BJ (cell line): Measurements from ENCODE around the gene RYR3. TPM values are rescaled to one million over a fixed set of nuclear protein-coding genes. Genes with fewer than 3 reads are reported as not detected.
"Not testable (repeated sequence)": the region's sequence is repeated elsewhere in the genome, so short reads cannot be mapped to it uniquely, and the experiment has no call there.

Source experiments
- CTCF ChIA-PET: fragments of 350-600 bp; formaldehyde crosslinking; extraction: SDS; loops from one replicate; lab custom pipeline; 2021; ENCODE audit warnings: antibody characterized with exemption, inconsistent platforms; lab: Yijun Ruan, JAX
- POLR2A ChIA-PET: fragments of 300-600 bp; sonication (Branson Sonifier 250); formaldehyde crosslinking; extraction: SDS; loops from one replicate; lab custom pipeline; 2021; ENCODE audit warnings: antibody characterized with exemption; lab: Charles Lee
- DNase-seq: peaks from one replicate; pipeline ENCODE4 v3.0.0-alpha.2; 2011; ENCODE audit warnings: low read depth
- H3K27me3 ChIP-seq: 2 replicates; pipeline ENCODE4 v1.6.0; 2011; ENCODE audit warnings: low read length; ENCODE audit not compliant: control insufficient read depth, insufficient read depth
- H3K36me3 ChIP-seq: 2 replicates; pipeline ENCODE4 v1.5.1; 2011; ENCODE audit warnings: low read length; ENCODE audit not compliant: control insufficient read depth, insufficient read depth
- H3K4me3 ChIP-seq: 2 replicates; pipeline ENCODE4 v1.5.1; 2011; ENCODE audit warnings: low read depth, mild to moderate bottlenecking, control low read depth, low read length
- polyA plus RNA-seq: library from polyadenylated mRNA; depleted of rRNA; stranded (reverse); fragments of >200 nt; gene quantifications from 2 replicates; pipeline ENCODE4 v1.2.3, GENCODE V29; 2011
- TF ChIP-seq, protein P1 (sequence below): IDR thresholded peaks from 2 replicates; pipeline ENCODE4 v1.5.1; 2011; ENCODE audit warnings: low read depth, mild to moderate bottlenecking, control low read depth, inconsistent platforms, low read length, moderate library complexity; ENCODE audit not compliant: insufficient read depth

RYR3 gene
- polyA plus RNA-seq, 1 experiment = not detected

GRCh38 chr15:33810806-33811205 lies 500.0 kb downstream of the RYR3 start:
- POLR2A ChIA-PET = interaction anchor here (0.7 kb wide), 1 partner anchor 14 kb away, joined by 8 read pairs; no protein-coding TSS in a partner anchor

GRCh38 chr15:33813891-33814290 lies 503.1 kb downstream of the RYR3 start:
- TF ChIP-seq, protein P1, sequence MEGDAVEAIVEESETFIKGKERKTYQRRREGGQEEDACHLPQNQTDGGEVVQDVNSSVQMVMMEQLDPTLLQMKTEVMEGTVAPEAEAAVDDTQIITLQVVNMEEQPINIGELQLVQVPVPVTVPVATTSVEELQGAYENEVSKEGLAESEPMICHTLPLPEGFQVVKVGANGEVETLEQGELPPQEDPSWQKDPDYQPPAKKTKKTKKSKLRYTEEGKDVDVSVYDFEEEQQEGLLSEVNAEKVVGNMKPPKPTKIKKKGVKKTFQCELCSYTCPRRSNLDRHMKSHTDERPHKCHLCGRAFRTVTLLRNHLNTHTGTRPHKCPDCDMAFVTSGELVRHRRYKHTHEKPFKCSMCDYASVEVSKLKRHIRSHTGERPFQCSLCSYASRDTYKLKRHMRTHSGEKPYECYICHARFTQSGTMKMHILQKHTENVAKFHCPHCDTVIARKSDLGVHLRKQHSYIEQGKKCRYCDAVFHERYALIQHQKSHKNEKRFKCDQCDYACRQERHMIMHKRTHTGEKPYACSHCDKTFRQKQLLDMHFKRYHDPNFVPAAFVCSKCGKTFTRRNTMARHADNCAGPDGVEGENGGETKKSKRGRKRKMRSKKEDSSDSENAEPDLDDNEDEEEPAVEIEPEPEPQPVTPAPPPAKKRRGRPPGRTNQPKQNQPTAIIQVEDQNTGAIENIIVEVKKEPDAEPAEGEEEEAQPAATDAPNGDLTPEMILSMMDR = no peak
- POLR2A ChIA-PET = no interaction called here
- no peak for DNase-seq
- no peaks in the 10 kb centered on the region for H3K36me3 ChIP-seq
- no peak overlapping the region for H3K4me3 ChIP-seq
- no peaks in the 10 kb centered on the region; the same call in none of the 2 replicates for H3K27me3 ChIP-seq
- CTCF ChIA-PET = interaction anchor here (1.2 kb wide), 1 partner anchor 9 kb away, joined by 3 read pairs; no protein-coding TSS in a partner anchor

More at GRCh38 chr15:33810806-33811205, 500.0 kb downstream of the RYR3 start:
- Histone ChIP-seq H3K27me3 (no peaks in the 10 kb centered on the region), H3K4me3 (no peak overlapping the region), H3K36me3 (no peaks in the 10 kb centered on the region)
- CTCF ChIA-PET = no interaction called here
- TF ChIP-seq, protein P1 = no peak
- DNase-seq = no peak

- CTCF ChIA-PET, H3K36me3 ChIP-seq, POLR2A ChIA-PET, DNase-seq, H3K4me3 ChIP-seq, H3K27me3 ChIP-seq: not testable (repeated sequence)
Observed at GRCh38 chr15:33819499-33819898, 508.7 kb downstream of the RYR3 start.

DNA sequence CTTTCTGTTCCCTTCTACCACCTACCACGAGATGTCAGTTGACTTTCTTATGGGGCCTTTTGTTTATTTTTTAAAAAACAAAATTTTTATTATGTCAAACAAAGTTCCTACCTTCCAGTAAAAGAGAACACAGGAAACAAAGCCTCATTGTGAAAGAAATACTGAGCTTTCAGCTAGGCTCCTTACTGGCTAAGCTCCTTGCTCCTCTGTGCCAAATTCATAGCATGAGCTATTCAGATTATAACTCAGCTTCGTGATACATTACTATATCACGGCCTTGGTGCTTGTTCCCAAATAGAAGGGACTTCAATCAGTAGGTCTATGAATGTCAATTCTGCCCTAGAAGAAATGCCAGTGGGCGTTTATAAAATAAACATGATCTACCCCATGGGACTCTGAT lies 511.7 kb downstream of the RYR3 start:
- H3K36me3 ChIP-seq = no peaks in the 10 kb centered on the region
- DNase-seq = no peak
- TF ChIP-seq, protein P1 = no peak
- H3K4me3 ChIP-seq = no peak overlapping the region
- ChIA-PET CTCF (interaction anchor here (1.1 kb wide), 1 partner anchor 8 kb away, joined by 3 read pairs; no protein-coding TSS in a partner anchor), POLR2A (no interaction called here)
- H3K27me3 ChIP-seq = peaks cover 6% of the 10 kb centered on the region; the same call in 1 of the 2 replicates

DNA sequence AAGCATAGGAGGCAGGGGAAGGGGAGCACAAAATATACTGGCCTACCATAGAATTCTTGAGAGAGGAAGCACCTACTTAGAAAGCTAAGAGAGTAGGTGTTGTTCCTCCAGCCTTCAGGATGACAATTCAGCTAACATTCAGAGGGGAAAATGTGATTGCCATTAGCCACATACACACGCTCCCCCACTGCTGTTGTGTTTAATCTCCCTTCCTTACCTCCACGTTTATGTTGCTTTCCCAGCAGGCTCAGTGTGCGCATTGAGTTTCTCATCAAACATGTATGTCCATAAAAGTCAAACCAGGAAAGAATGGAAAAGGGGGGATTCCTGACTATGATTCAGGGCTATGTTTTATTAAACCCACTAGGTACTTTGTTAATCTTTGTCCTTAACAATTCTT lies 512.4 kb downstream of the RYR3 start:
- H3K27me3 ChIP-seq = peaks cover 6% of the 10 kb centered on the region; the same call in 1 of the 2 replicates
- DNase-seq = no peak
- POLR2A ChIA-PET = no interaction called here
- CTCF ChIA-PET = interaction anchor here (1.1 kb wide), 1 partner anchor 9 kb away, joined by 3 read pairs; no protein-coding TSS in a partner anchor
- no peak overlapping the region for H3K4me3 ChIP-seq
- TF ChIP-seq, protein P1 = no peak
- no peaks in the 10 kb centered on the region for H3K36me3 ChIP-seq

DNA sequence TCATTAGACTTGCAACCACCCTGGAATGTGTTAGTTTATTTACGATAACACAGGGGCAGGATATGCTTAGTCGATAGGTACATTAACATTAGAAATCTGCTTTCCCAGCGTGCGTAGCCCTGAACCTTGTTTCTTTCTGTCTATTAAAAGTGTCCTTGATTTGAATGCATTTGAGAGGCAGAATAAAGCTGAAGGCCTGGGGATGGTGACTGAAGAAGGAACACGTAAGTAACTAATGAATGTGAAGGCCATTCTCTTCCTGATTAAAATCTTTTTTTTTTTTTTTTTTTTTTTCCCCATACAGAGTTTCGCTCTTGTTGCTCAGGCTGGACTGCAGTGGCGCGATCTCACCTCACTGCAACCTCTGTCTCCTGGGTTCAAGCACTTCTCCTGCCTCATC lies 514.7 kb downstream of the RYR3 start:
- POLR2A ChIA-PET = no interaction called here
- DNase-seq = no peak
- Histone ChIP-seq H3K27me3 (peaks cover 6% of the 10 kb centered on the region; the same call in 1 of the 2 replicates), H3K36me3 (no peaks in the 10 kb centered on the region), H3K4me3 (no peak overlapping the region)
- CTCF ChIA-PET = no interaction called here
- TF ChIP-seq, protein P1 = no peak
